Fibroblast of lung (primary cell): ENCODE measurements around the gene FILIP1L. TPM values are rescaled to one million over a fixed set of nuclear protein-coding genes. Genes with fewer than 3 reads are reported as not detected.

Source experiments
- DNase-seq, 2 donors: peaks; one replicate each; pipeline versions ENCODE4 v3.0.0 to v3.0.0-alpha.2; 2010; ENCODE audit warnings: low read depth in 2 of 2
- H2AFZ ChIP-seq: 2 replicates; pipeline ENCODE4 v1.5.1; 2012; ENCODE audit warnings: low read length, control low read depth, inconsistent platforms
- H3K27ac ChIP-seq: 2 replicates; pipeline ENCODE4 v1.5.1; 2011; ENCODE audit warnings: low read length, control low read depth; ENCODE audit not compliant: insufficient read depth
- H3K27me3 ChIP-seq: 2 replicates; pipeline ENCODE4 v1.5.1; 2011; ENCODE audit warnings: mild to moderate bottlenecking, low read length; ENCODE audit not compliant: control insufficient read depth, insufficient read depth
- H3K36me3 ChIP-seq: 2 replicates; pipeline ENCODE4 v1.5.1; 2011; ENCODE audit warnings: low read length; ENCODE audit not compliant: control insufficient read depth, insufficient read depth
- H3K4me1 ChIP-seq: 2 replicates; pipeline ENCODE4 v1.5.1; 2011; ENCODE audit warnings: low read length; ENCODE audit not compliant: control insufficient read depth, insufficient read depth; ENCODE audit errors: extremely low read depth
- H3K4me2 ChIP-seq: 2 replicates; pipeline ENCODE4 v1.5.1; 2011; ENCODE audit warnings: low read length, control low read depth; ENCODE audit not compliant: insufficient read depth; ENCODE audit errors: extremely low read depth
- H3K4me3 ChIP-seq, 4 experiments: fragments of 200-600 bp in 1 of 4; sonication (generic) in 1 of 4; replicated peaks in 1 of 4; 2 replicates each; pipeline ENCODE4 v1.5.1; 2011 to 2016; ENCODE audit warnings: low read length in 4 of 4, low read depth in 3 of 4, mild to moderate bottlenecking in 3 of 4, control low read depth in 2 of 4, inconsistent platforms in 1 of 4, mixed read lengths in 1 of 4; ENCODE audit not compliant: insufficient read depth in 1 of 4; ENCODE audit errors: control extremely low read depth in 1 of 4
- H3K79me2 ChIP-seq: 2 replicates; pipeline ENCODE4 v1.5.1; 2012; ENCODE audit warnings: mild to moderate bottlenecking, low read length, inconsistent platforms; ENCODE audit not compliant: control insufficient read depth, insufficient read depth
- H3K9ac ChIP-seq: 2 replicates; pipeline ENCODE4 v1.5.1; 2011; ENCODE audit warnings: mild to moderate bottlenecking, low read length, control low read depth; ENCODE audit not compliant: insufficient read depth
- H3K9me3 ChIP-seq: 2 replicates; pipeline ENCODE4 v1.5.1; 2012; ENCODE audit warnings: low read depth, low read length; ENCODE audit not compliant: control insufficient read depth, insufficient read depth
- H4K20me1 ChIP-seq: 2 replicates; pipeline ENCODE4 v1.5.1; 2011; ENCODE audit warnings: low read length; ENCODE audit not compliant: control insufficient read depth, insufficient read depth; ENCODE audit errors: extremely low read depth
- EZH2 ChIP-seq: IDR thresholded peaks from 2 replicates; pipeline ENCODE4 v1.5.1; 2012; ENCODE audit warnings: low read length, control low read depth, mild to moderate bottlenecking; ENCODE audit errors: missing control alignments
- polyA plus RNA-seq, 2 donors: library from polyadenylated mRNA; depleted of rRNA in 1 of 2; stranded (reverse) in 1 of 2; unstranded in 1 of 2; fragments of >200 nt; gene quantifications; 2 replicates each; pipeline ENCODE4 v1.2.1, GENCODE V29; 2011 to 2012; ENCODE audit warnings: missing spikeins in 1 of 2
- total RNA-seq: library from RNA; depleted of rRNA; stranded (reverse); fragments of >200 nt; gene quantifications from 2 replicates; pipeline ENCODE4 v1.2.1, GENCODE V29; 2014
- TF ChIP-seq, protein P1 (sequence below), 2 donors: IDR thresholded peaks in 1 of 2; conservative IDR thresholded peaks in 1 of 2; 1 replicate in 1 of 2; 2 replicates in 1 of 2; pipeline ENCODE4 v1.5.1; 2011 to 2012; ENCODE audit warnings: low read length in 2 of 2, control low read depth in 1 of 2, inconsistent platforms in 1 of 2, low read depth in 1 of 2, mild to moderate bottlenecking in 1 of 2

FILIP1L gene
- total and polyA plus RNA-seq, 2 donors (not counting 1 experiment from before 2014, with no cell fraction given), result 92.8 to 126 TPM

DNA sequence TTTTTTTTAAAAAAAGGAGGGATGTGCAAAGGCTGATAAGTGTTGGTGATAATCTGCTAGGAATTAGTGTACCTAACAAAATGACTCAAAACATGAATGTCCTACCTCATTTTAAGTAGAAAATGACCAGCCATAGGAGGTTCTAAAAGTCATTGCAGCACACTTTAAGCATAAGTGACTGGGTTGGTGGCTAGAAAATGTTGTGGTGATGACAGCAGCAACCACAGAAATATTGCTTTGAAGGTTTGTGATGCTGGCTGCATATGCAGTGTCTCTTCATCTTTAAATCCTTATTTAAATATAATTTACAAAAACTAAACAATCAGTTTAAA lies 241.4 kb downstream of the FILIP1L start:
- Histone ChIP-seq H3K9me3 (no peaks in the 10 kb centered on the region), H3K27me3 (no peaks in the 10 kb centered on the region), H3K4me2 (peak overlapping the region; percentile 76), H2AFZ (no peak overlapping the region), H3K4me3 (peak overlapping the region; percentile 75 to 96 (median 91)), H4K20me1 (no peaks in the 10 kb centered on the region), H3K9ac (peak overlapping the region; percentile 21), H3K79me2 (peaks cover 82% of the 10 kb centered on the region), H3K4me1 (peaks cover 17% of the 10 kb centered on the region), H3K36me3 (peaks cover 3% of the 10 kb centered on the region), H3K27ac (peak overlapping the region; percentile 95)
- no peak for TF ChIP-seq EZH2
- TF ChIP-seq, protein P1, sequence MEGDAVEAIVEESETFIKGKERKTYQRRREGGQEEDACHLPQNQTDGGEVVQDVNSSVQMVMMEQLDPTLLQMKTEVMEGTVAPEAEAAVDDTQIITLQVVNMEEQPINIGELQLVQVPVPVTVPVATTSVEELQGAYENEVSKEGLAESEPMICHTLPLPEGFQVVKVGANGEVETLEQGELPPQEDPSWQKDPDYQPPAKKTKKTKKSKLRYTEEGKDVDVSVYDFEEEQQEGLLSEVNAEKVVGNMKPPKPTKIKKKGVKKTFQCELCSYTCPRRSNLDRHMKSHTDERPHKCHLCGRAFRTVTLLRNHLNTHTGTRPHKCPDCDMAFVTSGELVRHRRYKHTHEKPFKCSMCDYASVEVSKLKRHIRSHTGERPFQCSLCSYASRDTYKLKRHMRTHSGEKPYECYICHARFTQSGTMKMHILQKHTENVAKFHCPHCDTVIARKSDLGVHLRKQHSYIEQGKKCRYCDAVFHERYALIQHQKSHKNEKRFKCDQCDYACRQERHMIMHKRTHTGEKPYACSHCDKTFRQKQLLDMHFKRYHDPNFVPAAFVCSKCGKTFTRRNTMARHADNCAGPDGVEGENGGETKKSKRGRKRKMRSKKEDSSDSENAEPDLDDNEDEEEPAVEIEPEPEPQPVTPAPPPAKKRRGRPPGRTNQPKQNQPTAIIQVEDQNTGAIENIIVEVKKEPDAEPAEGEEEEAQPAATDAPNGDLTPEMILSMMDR (conservative IDR thresholded peaks at IDR 0.05 in 1 of 2, IDR thresholded peaks at IDR 0.05 in 1 of 2; ENCODE audit: low read depth in 1 of 2, low read length in 2 of 2), result no peak
- peak in 1 of 2 donors; percentile 43 for DNase-seq

DNA sequence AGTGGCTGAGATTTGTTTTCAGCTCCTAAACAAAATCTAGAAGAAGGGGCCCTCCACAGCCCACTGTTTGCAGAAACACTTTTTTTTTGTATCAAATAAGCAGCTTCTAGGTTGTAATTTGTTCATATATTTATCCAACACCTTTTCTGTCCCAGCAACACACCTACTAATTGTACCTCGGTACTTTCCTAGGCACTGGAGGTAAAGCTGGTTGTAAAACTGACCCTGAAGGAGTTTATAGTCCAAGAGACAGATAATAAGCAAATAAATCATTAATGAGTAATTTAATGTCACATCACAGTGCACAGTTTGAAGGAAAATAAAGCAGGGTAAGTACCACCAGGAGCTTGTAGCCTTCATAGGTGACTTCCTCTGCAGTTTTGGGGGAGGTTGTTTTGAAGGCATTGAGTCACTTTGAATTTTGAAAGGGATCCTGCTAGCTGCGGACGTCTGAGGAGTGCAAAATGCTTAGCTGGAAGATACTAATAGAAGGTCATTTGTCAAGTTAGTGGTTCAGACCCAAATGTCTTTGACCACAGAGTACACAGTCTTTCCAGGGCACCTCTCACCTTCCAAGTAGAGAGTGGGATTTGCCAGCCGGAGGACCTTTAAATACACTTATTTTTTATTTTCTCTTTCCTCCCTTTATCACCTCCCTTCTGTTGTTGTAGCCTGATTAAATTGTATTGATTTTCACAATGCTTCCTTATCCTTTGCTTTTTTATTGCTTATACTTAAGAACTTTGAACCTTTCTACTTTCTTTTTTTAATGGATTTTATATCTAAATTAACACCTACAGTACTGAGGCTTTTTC lies 242.9 kb downstream of the FILIP1L start:
- no peak overlapping the region for H3K9ac ChIP-seq
- H3K36me3 ChIP-seq, result peaks cover 3% of the 10 kb centered on the region
- peak overlapping the region; percentile 76 for H3K4me2 ChIP-seq
- no peak overlapping the region for H2AFZ ChIP-seq
- H3K9me3 ChIP-seq, result no peaks in the 10 kb centered on the region
- H3K4me1 ChIP-seq, result peaks cover 27% of the 10 kb centered on the region
- no peaks in the 10 kb centered on the region for H4K20me1 ChIP-seq
- H3K4me3 ChIP-seq, result peak overlapping the region in 3 of 4 experiments; percentile 30 to 93 (median 89)
- TF ChIP-seq, protein P1 (conservative IDR thresholded peaks at IDR 0.05 in 1 of 2, IDR thresholded peaks at IDR 0.05 in 1 of 2; ENCODE audit: low read depth in 1 of 2, low read length in 2 of 2), result no peak
- no peak for TF ChIP-seq EZH2
- peak in 1 of 2 donors; percentile 69 for DNase-seq
- H3K27me3 ChIP-seq, result no peaks in the 10 kb centered on the region
- H3K27ac ChIP-seq, result peak overlapping the region; percentile 95
- peaks cover 96% of the 10 kb centered on the region for H3K79me2 ChIP-seq

DNA sequence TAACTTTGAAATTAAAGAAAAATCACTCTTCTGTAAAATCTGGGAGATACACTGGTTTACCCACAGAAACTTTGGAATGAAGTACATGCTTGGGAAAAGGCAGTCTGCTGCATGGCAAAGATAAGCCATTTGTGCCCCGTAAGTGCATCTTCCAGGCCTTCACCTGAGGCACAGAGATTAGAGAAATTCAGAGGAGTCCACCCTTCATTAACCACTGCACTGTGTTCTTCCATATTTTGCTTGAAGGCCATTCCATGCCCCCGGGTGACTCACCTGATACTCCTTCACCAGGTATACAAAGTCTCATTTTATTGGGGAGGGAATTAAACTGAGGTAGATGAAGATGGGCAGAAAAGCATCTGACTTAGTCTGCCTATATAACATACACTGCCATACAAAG lies 243.6 kb downstream of the FILIP1L start:
- H3K36me3 ChIP-seq, result peaks cover 3% of the 10 kb centered on the region

More for the DNA sequence above, 243.6 kb downstream of the FILIP1L start:
- no peak overlapping the region for H3K9ac ChIP-seq
- H3K4me1 ChIP-seq, result peaks cover 29% of the 10 kb centered on the region
- H3K27me3 ChIP-seq, result no peaks in the 10 kb centered on the region
- H3K27ac ChIP-seq, result no peak overlapping the region
- DNase-seq, result no peak
- no peaks in the 10 kb centered on the region for H3K9me3 ChIP-seq
- H3K4me3 ChIP-seq, result peak overlapping the region in 1 of 4 experiments; percentile 93
- H2AFZ ChIP-seq, result no peak overlapping the region
- H3K79me2 ChIP-seq, result peaks cover 96% of the 10 kb centered on the region
- no peaks in the 10 kb centered on the region for H4K20me1 ChIP-seq
- TF ChIP-seq EZH2, result no peak
- TF ChIP-seq, protein P1 (conservative IDR thresholded peaks at IDR 0.05 in 1 of 2, IDR thresholded peaks at IDR 0.05 in 1 of 2; ENCODE audit: low read depth in 1 of 2, low read length in 2 of 2), result no peak
- H3K4me2 ChIP-seq, result peak overlapping the region; percentile 76
